Epithelial cell of esophagus (primary cell): ENCODE measurements around the gene ADGRE2.
"Not testable (repeated sequence)": the region's sequence is repeated elsewhere in the genome, so short reads cannot be mapped to it uniquely, and the experiment has no call there.

ENCODE experiments used
- DNase-seq: peaks from one replicate; pipeline ENCODE4 v3.0.0; 2010; ENCODE audit warnings: low read depth
- H3K4me3 ChIP-seq: 2 replicates; pipeline ENCODE4 v1.5.1; 2011; ENCODE audit warnings: mild to moderate bottlenecking, low read length, control low read depth
- CTCF ChIP-seq: IDR thresholded peaks from 2 replicates; pipeline ENCODE4 v1.5.1; 2011; ENCODE audit warnings: low read depth, mild to moderate bottlenecking, low read length, control low read depth, inconsistent platforms; ENCODE audit not compliant: insufficient read depth; ENCODE audit errors: missing control alignments

Gene ADGRE2

GRCh38 chr19:14809272-14810057 lies 31.1 kb upstream of the ADGRE2 start:
- H3K4me3 ChIP-seq = no peak overlapping the region
- no peak for TF ChIP-seq CTCF
- no peak for DNase-seq

GRCh38 chr19:14804765-14805164 lies 26.4 kb upstream of the ADGRE2 start:
- DNase-seq = no peak
- H3K4me3 ChIP-seq = no peak overlapping the region
- no peak for TF ChIP-seq CTCF

DNA sequence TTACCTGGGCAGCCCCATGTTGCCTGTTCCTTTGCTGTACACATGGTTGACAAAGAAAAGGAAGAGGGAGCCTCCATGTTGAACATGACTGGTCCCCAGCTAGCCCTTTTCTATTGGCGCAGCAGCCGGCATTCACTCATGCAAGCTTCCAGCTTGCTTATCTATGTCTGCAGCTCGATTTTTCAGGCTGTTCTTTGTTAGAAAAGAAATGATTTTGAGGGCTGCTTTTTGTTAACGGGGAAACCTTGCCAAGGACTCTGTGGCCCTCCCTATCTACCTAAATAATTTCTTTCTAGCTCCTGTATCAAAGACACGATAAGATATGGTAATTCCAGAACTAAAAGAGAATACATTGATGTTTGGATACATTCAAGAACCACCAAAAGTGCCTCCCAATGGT lies 20.4 kb upstream of the ADGRE2 start:
- no peak for TF ChIP-seq CTCF
- DNase-seq = no peak
- H3K4me3 ChIP-seq = no peak overlapping the region

GRCh38 chr19:14796021-14796420 lies 17.7 kb upstream of the ADGRE2 start:
- no peak for DNase-seq
- no peak overlapping the region for H3K4me3 ChIP-seq
- no peak for TF ChIP-seq CTCF

DNA sequence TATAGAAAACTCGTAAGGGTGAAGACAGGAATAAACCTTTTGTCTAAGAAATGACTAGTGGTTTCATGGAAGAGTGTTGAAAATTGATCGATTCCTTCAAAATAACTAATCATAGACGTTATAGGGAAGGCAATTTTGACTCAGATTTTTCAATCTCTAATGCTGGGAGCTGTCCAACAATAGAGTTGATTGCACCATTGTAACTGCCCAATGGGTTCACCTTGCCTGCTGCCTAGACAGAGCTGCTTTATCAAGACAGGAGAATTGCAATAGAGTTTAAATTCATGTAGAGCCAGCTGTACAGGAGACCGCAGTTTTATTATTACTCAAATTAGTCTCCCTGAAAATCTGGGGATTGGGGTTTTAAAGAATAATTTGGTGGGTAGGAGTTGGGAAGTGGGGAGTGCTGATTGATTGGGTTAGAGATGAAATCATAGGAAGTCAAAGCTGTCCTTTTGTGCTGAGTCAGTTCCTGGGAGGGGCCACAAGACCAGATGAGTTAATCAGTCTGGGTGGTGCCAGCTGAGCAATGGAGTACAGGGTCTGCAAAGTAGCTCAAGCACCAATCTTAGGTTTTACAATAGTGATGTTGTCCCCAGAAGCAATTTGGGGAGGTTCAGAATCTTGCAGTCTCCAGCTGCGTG lies 16.8 kb upstream of the ADGRE2 start:
- DNase-seq = peak; percentile 5
- TF ChIP-seq CTCF = no peak

GRCh38 chr19:14792250-14792649 lies 13.9 kb upstream of the ADGRE2 start:
- not testable (repeated sequence) for DNase-seq

More for the DNA sequence above, 16.8 kb upstream of the ADGRE2 start:
- H3K4me3 ChIP-seq = no peak overlapping the region

GRCh38 chr19:14786421-14786851 lies 8.1 kb upstream of the ADGRE2 start:
- no peak overlapping the region for H3K4me3 ChIP-seq
- peak; percentile 68 for TF ChIP-seq CTCF
- DNase-seq = no peak

More at GRCh38 chr19:14792250-14792649, 13.9 kb upstream of the ADGRE2 start:
- H3K4me3 ChIP-seq = not testable (repeated sequence)

DNA sequence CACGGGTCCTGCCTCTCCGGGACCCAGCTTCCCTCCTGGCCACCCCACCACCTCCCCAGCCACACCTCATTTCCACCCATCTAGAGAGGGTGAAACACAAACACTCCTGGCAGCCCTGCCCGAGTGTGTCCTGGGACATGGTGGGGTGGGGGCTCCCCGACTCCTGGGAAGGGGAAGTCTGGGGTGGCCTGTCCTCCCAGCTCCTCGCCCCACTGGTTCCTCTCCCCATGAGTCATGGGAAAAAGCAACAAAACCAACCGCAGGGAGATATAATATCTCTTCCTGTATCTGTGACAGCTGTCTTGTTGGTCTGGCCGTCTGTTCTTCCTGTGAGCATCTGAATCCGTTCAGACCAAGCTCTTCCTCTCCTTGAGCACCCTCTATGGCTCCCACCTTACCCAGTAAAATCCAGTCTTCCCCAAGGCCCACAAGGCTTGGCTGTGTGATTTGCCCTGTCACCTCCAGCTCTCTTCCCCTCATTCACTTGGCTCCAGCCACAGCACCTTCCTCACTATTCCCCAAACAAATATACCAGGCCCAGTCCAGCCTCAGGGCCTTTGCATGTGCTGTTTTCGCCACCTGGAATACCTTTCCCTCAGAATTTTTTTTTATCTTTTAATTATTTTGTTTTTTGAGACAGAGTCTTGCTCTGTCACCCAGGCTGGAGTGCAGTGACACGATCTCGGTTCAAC lies 6.9 kb upstream of the ADGRE2 start:
- H3K4me3 ChIP-seq = not testable (repeated sequence)
- DNase-seq = peak; percentile 56

DNA sequence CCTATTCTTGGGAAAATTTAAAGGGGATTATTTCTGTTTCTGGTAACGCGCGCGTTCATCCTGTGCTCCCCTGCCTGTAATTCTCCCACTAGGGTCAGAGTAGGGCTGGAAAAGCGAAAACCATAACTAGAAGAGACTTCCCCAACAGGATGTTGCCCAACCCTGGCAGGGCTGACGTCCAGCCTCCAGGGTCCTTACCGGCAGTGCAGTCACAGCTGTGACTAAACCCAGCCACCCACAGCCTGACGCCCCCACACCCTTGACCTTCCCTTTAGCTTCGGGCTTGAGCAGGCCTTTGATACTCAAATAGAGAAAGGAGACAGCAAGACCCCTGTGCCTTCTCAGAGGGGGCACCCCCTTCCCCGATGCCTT lies 6.4 kb upstream of the ADGRE2 start:
- not testable (repeated sequence) for H3K4me3 ChIP-seq
- peak; percentile 45 for DNase-seq

DNA sequence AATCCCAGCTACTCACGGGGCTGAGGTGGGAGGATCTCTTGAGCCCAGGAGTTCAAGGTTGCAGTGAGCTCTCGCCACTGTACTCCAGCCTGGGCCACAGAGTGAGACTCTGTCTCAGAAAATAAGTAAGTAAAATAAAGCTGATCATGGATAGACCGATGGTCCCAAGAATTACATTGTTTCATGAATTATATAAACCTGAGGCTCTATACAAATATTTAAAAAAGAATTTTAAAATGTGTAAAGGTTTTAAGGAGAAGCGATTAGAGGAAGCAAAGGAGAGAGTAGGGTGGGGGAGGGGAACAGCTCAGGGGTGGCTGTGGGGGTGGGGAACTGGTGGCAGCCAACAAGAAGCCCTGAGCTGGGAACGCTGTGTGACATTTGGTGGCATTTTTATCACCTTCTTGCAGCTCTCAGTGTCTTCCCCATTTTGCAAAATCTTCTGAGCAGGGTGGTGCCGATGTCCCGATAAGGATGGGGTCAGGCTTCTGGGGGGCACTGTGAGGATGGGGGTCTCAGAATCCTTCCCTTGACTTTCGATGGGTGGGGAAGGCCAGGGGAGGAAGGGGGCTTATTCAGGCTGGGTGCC lies 5.1 kb upstream of the ADGRE2 start:
- H3K4me3 ChIP-seq, DNase-seq: not testable (repeated sequence)
